Measurements from ENCODE around the gene ATP6V0D1. TPM values are rescaled to one million over a fixed set of nuclear protein-coding genes. Genes with fewer than 3 reads are reported as not detected.

Gene ATP6V0D1
- total and polyA plus RNA-seq, 2 donors (not counting 1 experiment from before 2014, with no cell fraction given): 62.1 to 91.0 TPM

DNA sequence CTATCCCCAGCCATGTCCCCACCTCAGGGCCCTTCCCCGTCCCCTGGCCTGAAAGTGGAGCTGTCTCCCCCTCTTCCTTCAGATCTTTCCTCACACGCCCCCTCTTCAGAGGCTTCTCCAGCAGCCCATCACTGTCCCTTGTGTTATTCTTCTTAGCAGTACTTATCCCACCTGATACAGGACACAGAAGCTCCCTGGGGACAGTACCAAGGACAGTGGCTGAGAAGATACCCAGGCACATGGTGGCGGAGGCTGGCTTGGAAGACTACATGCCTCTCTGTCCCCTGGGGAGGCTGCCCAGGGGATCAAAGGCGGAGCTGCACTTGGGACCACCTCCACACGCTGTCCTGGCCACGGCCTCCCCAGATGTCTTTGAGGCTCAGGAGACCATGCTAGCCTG is 26.1 kb downstream of the ATP6V0D1 start:
- no peak overlapping the region for H3K4me3 ChIP-seq (ENCODE audit: control extremely low read depth in 1 of 5, extremely low read depth in 1 of 5, insufficient read depth in 1 of 5, low read depth in 2 of 5, low read length in 4 of 5)
- no peak overlapping the region for H3K4me2 ChIP-seq (replicated peaks; ENCODE audit: low read depth, low read length, poor library complexity, severe bottlenecking)
- 92% methylated on average over 4 of the region's 6 CpGs for WGBS (ENCODE audit: insufficient coverage)
- no peaks in the 10 kb centered on the region for H3K9me3 ChIP-seq (ENCODE audit: control extremely low read depth in 1 of 3, control insufficient read depth in 2 of 3, insufficient read depth in 1 of 3, low read length in 2 of 3)
- H3K27ac ChIP-seq (ENCODE audit: low read length in 2 of 2): no peak overlapping the region
- TF ChIP-seq EZH2 (IDR thresholded peaks at IDR 0.05; ENCODE audit: borderline replicate concordance, insufficient read depth, low read depth, low read length, poor library complexity, severe bottlenecking): no peak
- TF ChIP-seq, protein P1, sequence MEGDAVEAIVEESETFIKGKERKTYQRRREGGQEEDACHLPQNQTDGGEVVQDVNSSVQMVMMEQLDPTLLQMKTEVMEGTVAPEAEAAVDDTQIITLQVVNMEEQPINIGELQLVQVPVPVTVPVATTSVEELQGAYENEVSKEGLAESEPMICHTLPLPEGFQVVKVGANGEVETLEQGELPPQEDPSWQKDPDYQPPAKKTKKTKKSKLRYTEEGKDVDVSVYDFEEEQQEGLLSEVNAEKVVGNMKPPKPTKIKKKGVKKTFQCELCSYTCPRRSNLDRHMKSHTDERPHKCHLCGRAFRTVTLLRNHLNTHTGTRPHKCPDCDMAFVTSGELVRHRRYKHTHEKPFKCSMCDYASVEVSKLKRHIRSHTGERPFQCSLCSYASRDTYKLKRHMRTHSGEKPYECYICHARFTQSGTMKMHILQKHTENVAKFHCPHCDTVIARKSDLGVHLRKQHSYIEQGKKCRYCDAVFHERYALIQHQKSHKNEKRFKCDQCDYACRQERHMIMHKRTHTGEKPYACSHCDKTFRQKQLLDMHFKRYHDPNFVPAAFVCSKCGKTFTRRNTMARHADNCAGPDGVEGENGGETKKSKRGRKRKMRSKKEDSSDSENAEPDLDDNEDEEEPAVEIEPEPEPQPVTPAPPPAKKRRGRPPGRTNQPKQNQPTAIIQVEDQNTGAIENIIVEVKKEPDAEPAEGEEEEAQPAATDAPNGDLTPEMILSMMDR (IDR thresholded peaks at IDR 0.05): no peak
- POLR2A ChIA-PET: interaction anchor here (0.6 kb wide), 1 partner anchor 1178 kb away, joined by 9 read pairs; no protein-coding TSS in a partner anchor
- H3K4me1 Mint-ChIP-seq: peaks cover 9% of the 10 kb centered on the region
- H3K27me3 ChIP-seq (replicated peaks in 1 of 4; ENCODE audit: control extremely low read depth in 1 of 4, control insufficient read depth in 3 of 4, insufficient read depth in 4 of 4, low read length in 3 of 4): no peaks in the 10 kb centered on the region
- CTCF ChIA-PET: interaction anchor here (2.5 to 2.8 kb wide), 2 partner anchors 11 to 27 kb away, joined by 9 to 10 read pairs; no protein-coding TSS in a partner anchor
- H3K27me3 Mint-ChIP-seq: no peaks in the 10 kb centered on the region
- peaks cover 0 to 6% of the 10 kb centered on the region in 2 donors for H3K4me1 ChIP-seq (ENCODE audit: control insufficient read depth in 2 of 2, insufficient read depth in 2 of 2, low read length in 2 of 2)
- no peak overlapping the region for H3K4me3 Mint-ChIP-seq
- no peak overlapping the region for H2AFZ ChIP-seq (ENCODE audit: insufficient read depth, low read depth, low read length, poor library complexity, severe bottlenecking)
- no peaks in the 10 kb centered on the region for H3K9me3 Mint-ChIP-seq (ENCODE audit: insufficient read depth)
- DNase-seq: no peak
- peaks cover 0 to 66% of the 10 kb centered on the region in 2 experiments for H3K36me3 ChIP-seq (replicated peaks in 1 of 2; ENCODE audit: control extremely low read depth in 1 of 2, control insufficient read depth in 1 of 2, extremely low read depth in 1 of 2, insufficient read depth in 2 of 2, low read length in 1 of 2)
- H3K9ac ChIP-seq (ENCODE audit: low read length): no peak overlapping the region
- peaks cover 35% of the 10 kb centered on the region for H3K79me2 ChIP-seq (ENCODE audit: control insufficient read depth, insufficient read depth, low read length)
- intact Hi-C loops (cut with micrococcal nuclease): no loop called here
- ATAC-seq (ENCODE audit: low read depth): no peak
- H4K20me1 ChIP-seq (ENCODE audit: control insufficient read depth, insufficient read depth, low read length, poor library complexity, severe bottlenecking): peaks cover 94% of the 10 kb centered on the region
- H3K27ac Mint-ChIP-seq: no peak overlapping the region

DNA sequence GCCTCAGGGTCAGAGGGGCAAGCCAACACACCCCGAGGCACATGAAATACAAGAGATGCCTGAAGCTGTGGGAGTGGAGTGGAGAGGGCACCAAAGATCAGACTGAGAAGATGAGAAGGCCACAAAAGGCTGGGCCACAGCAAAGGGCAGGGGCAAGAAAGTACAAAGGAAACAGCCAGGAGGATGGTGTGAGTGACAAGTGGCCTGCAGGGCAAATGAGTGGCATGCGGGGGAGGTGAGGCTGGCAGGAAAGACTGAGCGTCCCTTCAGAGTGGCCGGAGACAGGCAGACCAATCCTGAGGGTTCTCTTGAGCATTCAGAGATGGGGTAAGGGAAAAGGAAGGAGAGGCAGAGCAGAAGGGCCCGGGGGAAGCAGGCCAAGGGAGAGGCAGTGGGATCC is 26.9 kb downstream of the ATP6V0D1 start:
- CTCF ChIA-PET: no interaction called here
- ATAC-seq (ENCODE audit: low read depth): no peak

More for the DNA sequence above, 26.9 kb downstream of the ATP6V0D1 start:
- peaks cover 0 to 67% of the 10 kb centered on the region in 2 experiments for H3K36me3 ChIP-seq (replicated peaks in 1 of 2; ENCODE audit: control extremely low read depth in 1 of 2, control insufficient read depth in 1 of 2, extremely low read depth in 1 of 2, insufficient read depth in 2 of 2, low read length in 1 of 2)
- peaks cover 88% of the 10 kb centered on the region for H4K20me1 ChIP-seq (ENCODE audit: control insufficient read depth, insufficient read depth, low read length, poor library complexity, severe bottlenecking)
- Mint-ChIP-seq H3K27ac (no peak overlapping the region), H3K4me1 (peaks cover 9% of the 10 kb centered on the region), H3K27me3 (no peaks in the 10 kb centered on the region), H3K4me3 (no peak overlapping the region), H3K9me3 (ENCODE audit: insufficient read depth) (no peaks in the 10 kb centered on the region)
- H3K9ac ChIP-seq (ENCODE audit: low read length): no peak overlapping the region
- intact Hi-C loops (cut with micrococcal nuclease): no loop called here
- no peak for TF ChIP-seq EZH2 (IDR thresholded peaks at IDR 0.05; ENCODE audit: borderline replicate concordance, insufficient read depth, low read depth, low read length, poor library complexity, severe bottlenecking)
- TF ChIP-seq, protein P1 (IDR thresholded peaks at IDR 0.05): no peak
- no peak overlapping the region for H3K4me3 ChIP-seq (ENCODE audit: control extremely low read depth in 1 of 5, extremely low read depth in 1 of 5, insufficient read depth in 1 of 5, low read depth in 2 of 5, low read length in 4 of 5)
- no peak overlapping the region for H3K4me2 ChIP-seq (replicated peaks; ENCODE audit: low read depth, low read length, poor library complexity, severe bottlenecking)
- no peak overlapping the region for H2AFZ ChIP-seq (ENCODE audit: insufficient read depth, low read depth, low read length, poor library complexity, severe bottlenecking)
- no peak overlapping the region for H3K27ac ChIP-seq (ENCODE audit: low read length in 2 of 2)
- no peaks in the 10 kb centered on the region for H3K4me1 ChIP-seq (ENCODE audit: control insufficient read depth in 2 of 2, insufficient read depth in 2 of 2, low read length in 2 of 2)
- no peaks in the 10 kb centered on the region for H3K9me3 ChIP-seq (ENCODE audit: control extremely low read depth in 1 of 3, control insufficient read depth in 2 of 3, insufficient read depth in 1 of 3, low read length in 2 of 3)
- DNase-seq: no peak
- POLR2A ChIA-PET: interaction anchor here (0.6 kb wide), 2 partner anchors 31 to 1179 kb away, joined by 3 to 9 read pairs; no protein-coding TSS in a partner anchor
- 91% methylated on average over 5 of the region's 5 CpGs for WGBS (ENCODE audit: insufficient coverage)
- H3K27me3 ChIP-seq (replicated peaks in 1 of 4; ENCODE audit: control extremely low read depth in 1 of 4, control insufficient read depth in 3 of 4, insufficient read depth in 4 of 4, low read length in 3 of 4): no peaks in the 10 kb centered on the region
- peaks cover 33% of the 10 kb centered on the region for H3K79me2 ChIP-seq (ENCODE audit: control insufficient read depth, insufficient read depth, low read length)
